Trophoblast cell (in vitro differentiated cells and primary cell): ENCODE data around the gene ABHD12B.

Experiments
- DNase-seq, 2 donors: peaks; one replicate each; pipeline ENCODE4 v3.0.0-alpha.2; 2016
- H2AFZ ChIP-seq: 2 replicates; pipeline ENCODE4 v1.6.1; 2013; ENCODE audit warnings: low read length, moderate library complexity, mild to moderate bottlenecking; ENCODE audit not compliant: insufficient read depth, poor library complexity
- H2AK5ac ChIP-seq: 2 replicates; pipeline ENCODE4 v1.6.1; 2013; ENCODE audit warnings: mild to moderate bottlenecking, low read length
- H2BK120ac ChIP-seq: 2 replicates; pipeline ENCODE4 v1.6.1; 2013; ENCODE audit warnings: low read length, mild to moderate bottlenecking, moderate library complexity; ENCODE audit not compliant: insufficient read depth, poor library complexity
- H2BK12ac ChIP-seq: 2 replicates; pipeline ENCODE4 v1.6.1; 2013; ENCODE audit warnings: mild to moderate bottlenecking, low read length, moderate library complexity
- H2BK5ac ChIP-seq: 2 replicates; pipeline ENCODE4 v1.6.1; 2013; ENCODE audit warnings: low read length, low read depth, moderate library complexity, mild to moderate bottlenecking; ENCODE audit not compliant: poor library complexity
- H3K14ac ChIP-seq: 2 replicates; pipeline ENCODE4 v1.6.1; 2013; ENCODE audit warnings: mild to moderate bottlenecking, low read length
- H3K18ac ChIP-seq: 2 replicates; pipeline ENCODE4 v1.6.1; 2013; ENCODE audit warnings: mild to moderate bottlenecking, low read length
- H3K23ac ChIP-seq: 2 replicates; pipeline ENCODE4 v1.6.1; 2013; ENCODE audit warnings: low read length
- H3K27ac ChIP-seq: 2 replicates; pipeline ENCODE4 v1.5.1; 2013; ENCODE audit warnings: low read depth, mild to moderate bottlenecking, inconsistent platforms, low read length, moderate library complexity
- H3K27me3 ChIP-seq: 2 replicates; pipeline ENCODE4 v1.6.1; 2013; ENCODE audit warnings: inconsistent platforms, mild to moderate bottlenecking, low read length, moderate library complexity; ENCODE audit not compliant: insufficient read depth
- H3K36me3 ChIP-seq, 2 experiments: 1 replicate in 1 of 2; 2 replicates in 1 of 2; pipeline ENCODE4 v1.6.1; 2013; ENCODE audit warnings: low read length in 2 of 2, mild to moderate bottlenecking in 2 of 2, moderate library complexity in 1 of 2; ENCODE audit not compliant: insufficient read depth in 2 of 2, control insufficient read depth in 1 of 2
- H3K4ac ChIP-seq: 2 replicates; pipeline ENCODE4 v1.6.1; 2013; ENCODE audit warnings: low read depth, mild to moderate bottlenecking, low read length, moderate library complexity
- H3K4me1 ChIP-seq, 2 experiments: 1 replicate in 1 of 2; 2 replicates in 1 of 2; pipeline ENCODE4 v1.6.1; 2013; ENCODE audit warnings: low read length in 2 of 2, mild to moderate bottlenecking in 2 of 2, moderate library complexity in 1 of 2; ENCODE audit not compliant: insufficient read depth in 2 of 2, control insufficient read depth in 1 of 2
- H3K4me2 ChIP-seq: 2 replicates; pipeline ENCODE4 v1.6.1; 2013; ENCODE audit warnings: inconsistent platforms, mild to moderate bottlenecking, low read length, moderate library complexity
- H3K4me3 ChIP-seq: 2 replicates; pipeline ENCODE4 v1.5.1; 2013; ENCODE audit warnings: mild to moderate bottlenecking, low read depth, low read length, inconsistent platforms
- H3K79me1 ChIP-seq: one replicate; pipeline ENCODE4 v1.6.1; 2013; ENCODE audit warnings: low read length
- H3K79me2 ChIP-seq: 2 replicates; pipeline ENCODE4 v1.6.1; 2013; ENCODE audit warnings: low read length, mild to moderate bottlenecking; ENCODE audit not compliant: control insufficient read depth, insufficient read depth, poor library complexity
- H3K9ac ChIP-seq: 2 replicates; pipeline ENCODE4 v1.6.1; 2013; ENCODE audit warnings: mild to moderate bottlenecking, low read length
- H3K9me3 ChIP-seq: 2 replicates; pipeline ENCODE4 v1.6.1; 2013; ENCODE audit warnings: low read depth, mild to moderate bottlenecking, control low read depth, inconsistent platforms, low read length; ENCODE audit not compliant: insufficient read depth
- H4K12ac ChIP-seq: 2 replicates; pipeline ENCODE4 v1.6.1; 2013; ENCODE audit warnings: low read depth, mild to moderate bottlenecking, low read length, moderate library complexity
- H4K8ac ChIP-seq: 2 replicates; pipeline ENCODE4 v1.6.1; 2013; ENCODE audit warnings: low read depth, mild to moderate bottlenecking, low read length, moderate library complexity
- H4K91ac ChIP-seq: one replicate; pipeline ENCODE4 v1.6.1; 2013; ENCODE audit warnings: low read depth, mild to moderate bottlenecking, low read length, moderate library complexity
- WGBS: extraction: QIAGEN DNeasy Blood & Tissue Kit; methylation state at CpG from one replicate; pipeline ENCODE4 v1.1.7; 2013; ENCODE audit warnings: missing lambda C conversion rate; ENCODE audit not compliant: insufficient read length, insufficient coverage; ENCODE audit errors: extremely low coverage; 5-methylcytosine and 5-hydroxymethylcytosine counted together

ABHD12B gene

DNA sequence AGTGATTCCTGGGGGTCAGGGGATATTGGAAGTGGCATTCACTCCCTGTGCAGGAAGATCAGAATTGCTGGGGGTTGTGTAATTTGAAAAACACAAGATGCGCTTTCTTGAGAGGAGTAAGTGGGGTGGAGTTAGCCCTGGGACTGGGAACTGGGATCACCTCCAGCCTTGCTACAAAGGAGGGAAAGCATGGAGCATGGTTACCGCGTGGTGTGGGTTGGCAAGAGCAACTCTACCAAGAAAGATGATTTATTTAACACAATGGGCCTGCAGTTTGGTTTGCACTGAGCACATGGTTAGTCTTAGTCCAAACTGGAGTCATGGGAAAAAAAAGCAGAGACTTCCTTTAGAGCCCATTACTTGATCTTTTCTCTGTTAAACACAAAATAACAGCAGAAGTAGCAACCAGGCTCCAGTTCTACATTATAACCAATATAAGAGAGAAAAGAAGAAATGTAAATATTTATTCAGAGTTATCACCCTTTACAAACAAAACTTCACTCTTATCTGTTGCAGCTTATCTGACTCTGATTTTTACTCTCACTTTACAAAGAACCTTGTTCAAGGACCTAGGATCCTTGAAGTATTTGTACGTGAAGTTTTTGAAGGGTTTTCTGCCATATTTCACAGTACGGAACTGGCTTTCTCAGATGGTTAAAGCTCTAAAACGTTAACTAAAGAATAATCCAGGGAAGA is 38.8 kb upstream of the ABHD12B start:
- Histone ChIP-seq H2AFZ (no peak overlapping the region), H3K9me3 (no peaks in the 10 kb centered on the region), H3K14ac (no peak overlapping the region), H4K12ac (no peak overlapping the region), H2BK120ac (no peak overlapping the region), H3K4ac (no peak overlapping the region), H2BK12ac (no peak overlapping the region), H3K4me2 (no peak overlapping the region), H3K4me3 (no peak overlapping the region), H3K23ac (no peak overlapping the region), H4K8ac (no peak overlapping the region), H2AK5ac (no peak overlapping the region), H3K36me3 (no peaks in the 10 kb centered on the region), H2BK5ac (no peak overlapping the region), H3K9ac (no peak overlapping the region), H3K4me1 (peaks cover 4 to 7% of the 10 kb centered on the region in 2 experiments), H3K79me2 (peaks cover 3% of the 10 kb centered on the region), H3K18ac (no peak overlapping the region), H4K91ac (no peak overlapping the region), H3K79me1 (peaks cover 6% of the 10 kb centered on the region), H3K27me3 (peaks cover 22% of the 10 kb centered on the region), H3K27ac (no peak overlapping the region)
- no CpG with 5 or more reads among the region's 6 CpGs for WGBS
- no peak for DNase-seq

DNA sequence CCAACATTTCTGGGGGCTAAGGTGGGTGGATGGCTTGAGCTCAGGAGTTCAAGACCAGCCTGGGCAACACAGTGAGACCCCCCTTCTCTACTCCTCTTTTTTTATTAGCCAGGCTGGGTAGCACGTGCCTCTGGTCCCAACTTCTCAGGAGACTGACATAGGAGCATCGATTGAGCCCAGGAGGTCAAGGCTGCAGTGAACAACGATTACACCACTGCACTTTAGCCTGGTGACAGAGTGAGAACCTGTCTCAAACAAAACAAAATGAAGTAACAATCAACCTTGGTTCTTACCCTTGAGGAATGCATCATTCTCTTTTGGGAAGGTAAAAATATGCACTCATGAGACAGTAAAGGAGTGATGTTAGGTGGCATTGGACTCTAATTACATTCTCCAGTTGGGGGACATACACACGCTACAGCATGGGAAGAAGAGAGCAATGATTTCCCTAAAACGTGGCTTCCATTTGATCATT is 37.0 kb upstream of the ABHD12B start:
- Histone ChIP-seq H3K36me3 (no peaks in the 10 kb centered on the region), H3K79me1 (peaks cover 6% of the 10 kb centered on the region), H3K14ac (no peak overlapping the region), H3K4ac (no peak overlapping the region), H4K8ac (no peak overlapping the region), H4K12ac (no peak overlapping the region), H3K27me3 (peaks cover 11% of the 10 kb centered on the region), H3K23ac (no peak overlapping the region), H2AK5ac (no peak overlapping the region), H3K9me3 (no peaks in the 10 kb centered on the region), H2BK120ac (no peak overlapping the region), H3K4me3 (no peak overlapping the region), H4K91ac (no peak overlapping the region), H3K79me2 (peaks cover 3% of the 10 kb centered on the region), H2BK12ac (no peak overlapping the region), H3K27ac (no peak overlapping the region), H2BK5ac (no peak overlapping the region), H3K18ac (no peak overlapping the region), H3K4me1 (peaks cover 3 to 7% of the 10 kb centered on the region in 2 experiments), H3K9ac (no peak overlapping the region), H3K4me2 (no peak overlapping the region), H2AFZ (no peak overlapping the region)
- WGBS: no CpG with 5 or more reads among the region's 5 CpGs
- no peak for DNase-seq

DNA sequence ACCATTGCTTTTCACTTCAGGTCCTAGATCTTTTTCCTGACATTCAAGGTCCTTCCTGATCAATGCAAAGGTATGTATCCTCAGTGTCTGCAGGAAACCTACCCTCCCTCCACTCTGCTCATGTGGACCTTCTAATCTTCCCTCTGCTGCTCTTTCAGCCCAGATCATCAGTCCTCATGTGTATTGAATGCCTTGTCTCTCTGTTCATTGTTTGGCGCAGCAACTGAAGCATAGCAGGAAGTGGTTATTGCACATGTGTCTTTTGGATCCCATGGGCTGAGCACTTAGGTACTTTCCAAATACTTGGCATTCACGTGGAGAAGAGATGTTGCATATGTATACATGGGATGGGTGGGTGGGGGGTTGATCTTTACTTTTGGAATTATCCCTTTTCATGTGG is 36.6 kb upstream of the ABHD12B start:
- no peak overlapping the region for H2AK5ac ChIP-seq
- H3K4me2 ChIP-seq: no peak overlapping the region
- no peaks in the 10 kb centered on the region for H3K36me3 ChIP-seq
- no peak overlapping the region for H4K91ac ChIP-seq
- no peak overlapping the region for H4K12ac ChIP-seq
- H3K9me3 ChIP-seq: no peaks in the 10 kb centered on the region
- no peak overlapping the region for H3K14ac ChIP-seq
- no peak overlapping the region for H2BK5ac ChIP-seq
- no peak overlapping the region for H2BK12ac ChIP-seq
- no peak overlapping the region for H4K8ac ChIP-seq
- H3K4me3 ChIP-seq: no peak overlapping the region
- no peak overlapping the region for H3K23ac ChIP-seq
- H3K27me3 ChIP-seq: peaks cover 7% of the 10 kb centered on the region
- no peak overlapping the region for H3K27ac ChIP-seq
- no peak overlapping the region for H3K18ac ChIP-seq
- H2BK120ac ChIP-seq: no peak overlapping the region
- no peak for DNase-seq
- no peak overlapping the region for H3K9ac ChIP-seq
- H3K4me1 ChIP-seq: peaks cover 0 to 3% of the 10 kb centered on the region in 2 experiments
- peaks cover 6% of the 10 kb centered on the region for H3K79me1 ChIP-seq
- no CpG with 5 or more reads among the region's 2 CpGs for WGBS
- H3K4ac ChIP-seq: no peak overlapping the region
- no peak overlapping the region for H2AFZ ChIP-seq
- peaks cover 3% of the 10 kb centered on the region for H3K79me2 ChIP-seq

DNA sequence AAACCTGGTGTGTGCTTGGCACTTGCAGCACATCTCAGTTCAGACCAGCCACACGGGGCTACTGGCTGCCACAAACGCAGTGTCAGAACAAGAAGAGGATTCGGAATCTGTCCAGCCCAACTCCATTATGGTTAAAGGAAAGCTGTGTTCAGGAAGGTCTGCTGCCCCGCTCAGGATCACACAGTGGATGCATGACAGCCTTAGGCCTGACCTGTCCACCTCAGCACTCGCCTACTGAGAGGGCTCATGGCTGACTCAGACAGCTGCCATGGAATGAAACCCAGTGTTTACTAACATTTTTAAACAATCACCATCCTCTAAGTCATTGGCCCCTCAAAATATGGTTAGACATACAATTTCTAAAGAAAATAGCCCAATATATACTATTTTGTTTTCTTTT is 35.3 kb upstream of the ABHD12B start:
- Histone ChIP-seq H3K4ac (no peak overlapping the region), H4K12ac (no peak overlapping the region), H2AFZ (no peak overlapping the region), H3K27ac (no peak overlapping the region), H3K23ac (no peak overlapping the region), H2BK5ac (no peak overlapping the region), H2BK120ac (no peak overlapping the region), H3K27me3 (peaks cover 5% of the 10 kb centered on the region), H4K91ac (no peak overlapping the region), H3K9me3 (no peaks in the 10 kb centered on the region), H3K4me2 (no peak overlapping the region), H3K18ac (no peak overlapping the region), H4K8ac (no peak overlapping the region), H3K79me1 (no peaks in the 10 kb centered on the region), H3K36me3 (no peaks in the 10 kb centered on the region), H3K14ac (no peak overlapping the region), H3K4me3 (no peak overlapping the region), H3K4me1 (peaks cover 0 to 2% of the 10 kb centered on the region in 2 experiments), H3K9ac (no peak overlapping the region), H3K79me2 (no peaks in the 10 kb centered on the region), H2AK5ac (no peak overlapping the region), H2BK12ac (no peak overlapping the region)
- no CpG with 5 or more reads among the region's 5 CpGs for WGBS
- peak; percentile 53 to 71 for DNase-seq
